Embryonic facial prominence (tissue), 1 donor: ENCODE data around the gene TNPO2.
"Not testable (repeated sequence)": the region's sequence is repeated elsewhere in the genome, so short reads cannot be mapped to it uniquely, and the experiment has no call there.

Experiments
- DNase-seq: peaks from one replicate; pipeline ENCODE4 v3.0.0-alpha.2; 2016; ENCODE audit errors: extremely low spot score

TNPO2 gene

DNA sequence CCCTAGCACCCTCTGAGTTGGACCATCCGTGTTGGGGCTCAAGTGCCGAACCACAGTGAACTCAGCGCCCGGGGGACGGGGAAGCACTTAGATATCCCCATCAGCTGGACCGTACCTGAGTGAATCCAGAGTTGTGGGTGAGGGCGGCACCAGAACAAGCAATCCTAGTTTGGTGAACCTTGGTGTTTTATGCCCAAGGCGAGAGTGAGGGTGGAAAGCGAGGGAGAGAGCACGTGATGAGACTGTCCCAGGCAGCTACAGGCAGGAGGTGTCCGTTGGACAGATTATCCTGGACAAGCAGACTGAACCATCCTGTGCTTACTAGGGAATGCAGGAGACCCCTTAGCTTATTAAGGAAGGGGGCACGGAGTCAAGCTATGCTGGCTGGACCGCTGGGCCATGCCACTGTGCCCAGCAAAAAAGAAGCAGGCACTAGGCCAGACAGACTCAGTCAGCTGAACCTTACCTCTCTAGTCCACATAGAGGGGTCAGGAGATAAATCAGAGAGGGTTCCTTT, 14.2 kb upstream of the TNPO2 start:
- DNase-seq: no peak

DNA sequence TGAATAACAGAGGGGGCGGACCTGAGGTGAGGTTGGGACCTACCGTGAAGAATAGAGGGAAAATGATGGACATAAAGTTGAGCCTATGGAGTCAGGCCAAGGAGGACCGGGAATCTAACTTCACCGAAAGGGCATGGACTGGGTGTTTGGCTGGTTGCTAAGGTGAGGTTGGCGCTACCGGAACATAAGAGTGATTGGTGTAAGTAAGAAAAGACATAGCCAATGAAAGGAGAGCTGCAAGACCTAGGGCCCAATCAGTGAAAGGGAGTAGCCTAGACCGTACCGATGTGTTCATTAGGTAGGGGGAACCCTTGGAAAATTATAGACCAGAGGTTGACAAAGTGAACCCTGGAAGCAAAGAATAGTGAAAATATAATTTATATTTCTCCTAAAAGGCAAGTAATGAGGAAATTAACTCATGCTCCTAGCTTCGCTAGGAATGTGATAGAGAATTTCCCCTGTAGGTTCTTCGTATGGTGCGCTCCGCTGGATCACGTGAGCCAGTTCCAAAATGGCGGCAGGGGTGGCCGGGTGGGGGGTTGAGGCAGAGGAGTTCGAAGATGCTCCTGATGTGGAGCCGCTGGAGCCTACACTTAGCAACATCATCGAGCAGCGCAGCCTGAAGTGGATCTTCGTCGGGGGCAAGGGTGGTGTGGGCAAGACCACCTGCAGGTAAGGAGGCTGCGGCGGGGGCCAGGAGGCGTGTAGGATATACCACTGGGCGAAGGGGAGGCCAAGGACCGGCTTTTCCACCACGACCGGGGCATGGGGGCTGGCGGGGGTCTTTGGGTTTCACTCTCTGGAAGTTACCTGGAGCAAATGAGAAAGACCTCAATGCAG, 13.5 kb upstream of the TNPO2 start, which contains the start of gene GET3:
Gene GET3, plus strand, starts transcription at position 503 of the 840 bp plus-strand sequence. Its CDS starts 9 bp downstream, at position 512.
- DNase-seq: peak; percentile 99

DNA sequence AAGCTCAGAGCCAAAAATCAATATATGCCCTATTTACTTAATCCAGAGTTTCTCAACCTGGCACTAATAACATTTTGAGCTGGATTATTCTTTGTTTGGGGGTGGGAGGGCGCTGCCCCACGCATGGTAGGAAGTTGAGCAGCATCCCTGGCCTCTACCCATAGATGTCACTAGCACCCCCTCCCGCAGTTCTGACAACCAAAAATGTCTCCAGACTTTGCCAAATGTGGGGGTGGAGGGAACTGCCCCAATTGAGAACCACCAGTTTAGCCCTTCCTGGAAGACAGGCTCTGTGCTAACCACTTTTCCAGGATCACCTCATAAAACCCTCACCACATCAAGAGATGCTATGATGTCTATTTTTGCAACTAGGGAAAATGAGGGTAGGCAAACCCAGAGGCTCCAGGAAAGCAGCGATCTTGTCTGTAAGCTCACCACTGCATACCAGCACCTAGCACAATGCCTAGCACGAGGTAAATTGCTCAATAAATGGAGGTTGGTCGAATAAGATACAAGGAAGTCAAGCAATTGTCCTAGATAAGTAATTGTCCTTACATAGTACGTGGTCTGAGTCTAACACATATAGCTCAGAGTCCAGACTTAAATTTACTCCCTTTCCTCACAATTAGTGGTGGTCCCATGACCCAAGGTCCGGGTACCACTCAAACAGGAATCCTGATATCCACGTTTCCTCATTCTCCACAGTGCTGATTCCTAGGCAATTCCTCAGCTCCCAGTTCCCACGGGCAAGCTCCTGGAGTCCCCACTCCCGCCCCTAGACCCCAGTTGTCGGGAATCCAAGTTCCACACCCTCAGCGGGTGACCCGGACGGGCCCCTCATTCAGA, 9.9 kb upstream of the TNPO2 start:
- no peak for DNase-seq

- DNase-seq: no peak
Measured at GRCh38 chr19:12731337-12731736, 7.6 kb upstream of the TNPO2 start.

GRCh38 chr19:12730064-12730463, 6.3 kb upstream of the TNPO2 start:
- no peak for DNase-seq

DNA sequence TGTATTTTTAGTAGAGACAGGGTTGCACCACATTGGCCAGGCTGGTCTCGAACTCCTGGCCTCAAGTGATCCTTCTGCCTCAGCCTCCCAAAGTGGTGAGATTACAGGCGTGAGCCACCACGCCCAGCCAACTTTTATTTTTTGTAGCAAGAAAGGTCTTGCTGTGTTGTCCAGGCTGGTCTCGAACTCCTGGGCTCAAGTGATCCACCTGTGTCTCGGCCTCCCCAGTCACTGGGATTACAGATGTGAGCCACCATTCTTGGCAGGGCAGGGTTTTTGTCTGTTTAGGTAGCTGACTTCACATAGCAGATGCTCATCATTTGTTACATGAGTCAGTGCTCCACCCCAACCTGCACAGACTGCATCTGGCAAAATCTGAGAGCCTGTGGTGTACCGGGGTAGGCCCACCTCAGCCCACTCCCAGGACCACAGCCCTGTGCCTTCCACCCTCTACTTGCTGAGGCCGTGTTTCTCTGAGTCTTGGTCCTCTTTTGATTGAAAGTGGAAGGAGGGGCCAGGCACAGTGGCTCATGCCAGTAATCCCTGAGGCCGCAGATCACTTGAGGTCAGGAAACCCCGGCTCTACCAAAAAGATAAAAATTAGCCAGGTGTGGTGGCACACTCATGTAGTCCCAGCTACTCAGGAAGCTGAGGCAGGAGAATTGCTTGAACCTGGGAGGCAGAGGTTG, 4.2 kb upstream of the TNPO2 start:
- no peak for DNase-seq

GRCh38 chr19:12726988-12727316, 3.2 kb upstream of the TNPO2 start:
- DNase-seq: no peak

DNA sequence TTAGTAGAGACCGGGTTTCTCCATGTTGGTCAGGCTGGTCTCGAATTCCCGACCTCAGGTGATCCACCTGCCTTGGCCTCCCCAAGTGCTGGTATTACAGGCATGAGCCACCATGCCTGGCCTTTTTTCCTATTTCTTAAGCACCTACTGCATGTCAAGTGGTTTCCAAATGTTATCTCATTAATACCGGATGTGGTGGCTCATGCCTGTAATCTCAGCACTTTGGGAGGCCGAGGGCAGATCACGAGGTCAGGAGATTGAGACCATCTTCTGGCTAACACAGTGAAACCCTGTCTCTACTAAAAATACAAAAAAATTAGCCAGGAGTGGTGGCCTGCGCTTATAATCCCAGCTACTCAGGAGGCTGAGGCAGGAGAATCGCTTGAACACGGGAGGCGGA, 1.9 kb upstream of the TNPO2 start:
- DNase-seq: not testable (repeated sequence)

- no peak for DNase-seq
Measured at GRCh38 chr19:12723381-12723640, 421 bp downstream of the TNPO2 start.

DNA sequence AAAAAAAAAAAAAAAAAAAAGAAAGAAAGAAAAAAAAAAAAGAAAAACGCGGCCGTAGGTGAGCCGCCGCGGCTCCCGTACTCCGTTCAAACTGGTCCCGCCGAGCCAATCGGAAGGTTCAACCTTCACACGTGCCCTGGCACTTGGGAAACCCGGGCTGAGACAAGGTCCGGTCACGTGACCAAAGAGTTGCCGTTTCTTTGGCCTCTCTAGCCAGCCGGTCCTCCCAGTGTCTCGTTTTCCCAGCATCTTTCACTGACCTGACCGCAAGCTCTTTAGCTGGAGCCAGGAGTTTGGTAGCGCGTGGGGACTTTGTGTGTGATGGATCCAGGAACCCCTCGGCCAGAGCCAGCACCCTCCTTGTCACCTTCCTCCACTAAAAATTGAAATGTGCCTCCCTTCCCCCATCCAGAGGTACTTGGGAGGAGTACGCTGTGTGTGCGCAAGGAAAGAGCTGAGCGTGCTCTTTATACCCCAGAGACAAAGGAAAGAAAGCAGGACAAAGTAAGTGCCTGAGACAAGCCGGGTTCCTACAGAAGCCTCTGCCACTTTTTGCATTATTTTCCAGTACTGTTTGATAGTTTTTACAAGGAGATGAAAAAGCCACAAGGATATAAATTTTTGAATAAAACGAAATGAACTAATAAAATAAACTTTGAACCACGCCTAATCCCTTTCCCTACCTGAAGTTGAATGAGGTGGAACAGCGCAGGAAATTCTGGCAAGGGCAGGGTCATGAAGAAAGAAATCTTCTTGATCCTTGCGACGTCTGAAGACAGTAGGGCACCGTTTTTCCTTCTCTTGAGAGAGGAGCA, 959 bp downstream of the TNPO2 start:
- peak; percentile 97 for DNase-seq

DNA sequence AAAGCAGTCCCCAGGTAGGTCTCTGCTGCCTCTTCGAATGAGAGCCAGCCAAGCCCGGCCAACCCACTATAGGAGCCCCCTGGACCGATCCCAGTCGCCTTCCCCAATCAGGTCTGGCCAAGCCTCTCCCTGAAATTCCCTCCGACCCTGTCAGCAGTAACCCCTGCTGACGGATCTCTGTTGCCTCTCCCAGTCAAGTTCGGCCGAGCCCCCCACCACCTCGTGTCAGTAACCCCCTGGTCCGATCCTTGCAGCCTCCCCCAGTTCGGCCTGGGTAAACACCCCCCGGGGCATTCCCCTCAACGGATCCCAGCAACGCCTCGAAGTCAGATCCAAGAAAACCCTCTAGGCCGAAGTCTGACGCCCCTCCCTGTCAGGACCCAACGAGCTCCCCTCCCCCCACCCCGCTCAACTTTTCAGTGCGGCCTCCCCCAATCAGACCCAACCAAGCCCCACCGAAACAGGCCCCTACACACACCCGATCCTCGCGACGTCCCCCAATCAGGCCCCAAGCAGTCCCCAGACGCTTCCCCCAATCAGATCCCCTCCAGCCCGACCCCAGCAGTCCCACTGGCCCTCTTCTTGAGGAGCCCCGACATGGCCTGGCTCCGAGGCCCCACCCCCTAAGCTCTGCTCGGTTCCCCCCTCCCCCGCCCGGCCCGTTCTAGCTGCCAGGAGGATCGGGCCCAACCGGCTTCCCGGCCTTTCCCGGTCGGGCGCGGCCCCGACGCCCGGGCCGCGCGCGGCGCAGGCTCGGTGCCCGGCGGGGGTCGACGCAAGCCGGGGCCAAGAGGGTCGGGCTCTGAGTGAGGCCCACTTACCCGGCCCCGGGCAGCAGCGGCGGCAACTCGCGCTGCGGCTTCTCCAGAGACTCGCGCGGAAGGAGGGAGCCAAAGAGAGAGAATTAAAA, 1.8 kb downstream of the TNPO2 start:
- DNase-seq: peak; percentile 66

- DNase-seq: no peak
Measured at GRCh38 chr19:12720851-12721655, 2.7 kb downstream of the TNPO2 start.

- DNase-seq: no peak
Measured at GRCh38 chr19:12720296-12720695, 3.4 kb downstream of the TNPO2 start.

GRCh38 chr19:12715929-12716328, 7.8 kb downstream of the TNPO2 start:
- no peak for DNase-seq

DNA sequence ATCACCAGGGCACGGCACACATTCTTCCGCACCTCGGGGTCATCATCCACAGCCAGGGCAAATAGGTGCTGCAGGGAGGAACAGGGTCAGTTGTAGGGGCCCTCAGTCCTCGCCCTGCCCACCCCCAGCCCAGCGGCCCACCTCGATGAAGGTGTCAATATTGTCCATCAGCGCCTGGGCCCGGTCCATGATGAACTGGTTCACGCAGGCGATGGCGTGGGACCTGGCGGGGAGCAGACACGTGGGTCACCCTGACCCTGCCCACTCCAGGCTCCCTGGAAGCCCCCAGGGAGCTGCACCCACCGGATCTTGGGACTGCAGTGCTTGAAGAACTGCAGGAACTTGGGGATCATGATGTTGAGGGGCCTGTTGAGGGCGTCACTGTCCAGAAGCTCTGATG, 8.6 kb downstream of the TNPO2 start:
- no peak for DNase-seq

DNA sequence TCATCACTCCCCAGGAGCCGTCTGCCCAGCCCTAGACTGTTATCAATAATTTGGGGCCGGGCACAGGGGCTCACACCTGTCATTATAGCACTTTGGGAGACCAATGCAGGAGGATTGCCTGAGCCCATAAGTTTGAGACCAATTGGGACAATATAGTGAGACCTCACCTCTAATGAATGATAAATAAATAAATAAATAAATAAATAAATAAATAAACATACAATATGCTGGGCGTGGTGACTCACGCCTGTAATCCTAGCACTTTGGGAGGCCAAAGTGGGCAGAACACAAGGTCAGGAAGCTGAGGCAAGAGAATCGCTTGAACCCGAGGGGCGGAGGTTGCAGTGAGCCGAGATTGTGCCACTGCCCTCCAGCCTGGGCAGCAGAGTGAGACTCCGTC, 10.4 kb downstream of the TNPO2 start:
- DNase-seq: not testable (repeated sequence)

GRCh38 chr19:12712077-12712476, 11.7 kb downstream of the TNPO2 start:
- not testable (repeated sequence) for DNase-seq

DNA sequence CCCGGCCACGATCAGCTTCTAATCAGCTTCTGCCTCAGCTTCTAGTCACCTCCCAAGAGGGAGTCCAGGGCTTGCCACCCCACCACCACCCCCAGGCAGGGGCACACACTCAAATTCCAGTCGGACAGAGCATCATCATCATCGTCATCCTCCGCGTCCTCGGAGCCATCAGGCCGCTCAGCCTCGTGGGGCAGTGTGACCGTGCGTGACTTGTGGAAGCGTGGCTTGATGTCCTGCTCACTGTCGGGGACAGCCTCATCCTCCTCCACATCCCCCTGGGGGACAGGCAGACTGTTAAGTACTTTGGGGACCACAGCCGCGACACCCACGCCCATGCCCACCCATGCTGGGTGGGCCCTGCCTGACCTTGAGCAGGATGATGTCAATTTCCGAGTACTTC, 12.5 kb downstream of the TNPO2 start:
- no peak for DNase-seq

DNA sequence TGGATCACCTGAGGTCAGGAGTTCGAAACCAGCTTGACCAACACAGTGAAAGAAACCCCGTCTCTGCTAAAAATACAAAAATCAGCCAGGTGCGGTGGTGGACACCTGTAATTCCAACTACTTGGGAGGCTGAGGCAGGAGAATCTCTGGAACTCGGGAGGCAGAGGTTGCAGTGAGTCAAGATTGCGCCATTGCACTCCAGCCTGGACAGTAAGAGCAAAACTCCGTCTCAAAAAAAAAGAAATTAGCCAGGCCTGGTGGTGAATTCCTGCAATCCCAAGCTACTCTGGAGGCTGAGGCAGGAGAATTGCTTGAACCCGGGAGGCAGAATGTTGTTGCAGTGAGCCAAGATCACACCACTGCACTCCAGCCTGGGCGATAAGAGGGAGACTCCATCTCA, 15.1 kb downstream of the TNPO2 start:
- no peak for DNase-seq

- DNase-seq: no peak
Measured at GRCh38 chr19:12706332-12706718, 17.4 kb downstream of the TNPO2 start.
